DOHH2 (cell line): Measurements from ENCODE around the gene ASAP2.

Experiments used
- CTCF ChIP-seq: fragments of 200-600 bp; sonication (generic); IDR thresholded peaks from one replicate; pipeline ENCODE4 v1.5.1; 2014; ENCODE audit warnings: antibody characterized with exemption, mild to moderate bottlenecking, low read depth, low read length; ENCODE audit not compliant: poor library complexity, severe bottlenecking
- EZH2phosphoT487 ChIP-seq: fragments of 200-600 bp; sonication (generic); IDR thresholded peaks from 2 replicates; pipeline ENCODE4 v1.6.1; 2017; ENCODE audit warnings: borderline replicate concordance, mild to moderate bottlenecking, antibody characterized with exemption, low read length, moderate library complexity, mixed read lengths

DNA sequence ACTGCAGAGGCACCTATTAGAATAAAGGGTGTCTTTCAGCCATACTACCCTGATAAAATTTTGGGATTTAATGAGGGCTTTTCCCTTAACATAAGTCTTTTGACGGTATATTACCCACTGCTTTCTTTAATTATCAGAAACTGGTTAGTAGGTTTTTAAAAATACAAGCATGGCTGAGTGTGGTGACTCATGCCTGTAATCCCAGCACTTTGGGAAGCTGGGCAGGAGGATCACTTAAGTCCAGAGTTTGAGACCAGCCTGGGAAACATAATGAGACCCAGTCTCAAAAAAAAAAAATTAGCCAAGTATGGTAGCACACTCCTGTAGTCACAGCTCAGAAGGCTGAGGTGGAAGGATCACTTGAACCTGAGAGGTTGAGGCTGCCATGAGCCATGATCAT, 232.9 kb downstream of the ASAP2 start:
- no peak for TF ChIP-seq CTCF
- TF ChIP-seq EZH2phosphoT487: no peak
